ENCODE results near the gene ADARB1.

The ADARB1 gene

GRCh38 chr21:45184869-45185268 is 110.5 kb downstream of the ADARB1 start:
- TF ChIP-seq CTCF (IDR thresholded peaks at IDR 0.05; ENCODE audit: low read depth, low read length, missing control alignments), result no peak
- in situ Hi-C loops (cut with HindIII; ENCODE audit: low sequenced_read_pairs), result no loop called here
- no peak for DNase-seq (ENCODE audit: low read depth)
- no peak overlapping the region for H3K4me3 ChIP-seq (ENCODE audit: low read depth, low read length)

GRCh38 chr21:45186709-45187108 is 112.3 kb downstream of the ADARB1 start:
- H3K4me3 ChIP-seq (ENCODE audit: low read depth, low read length), result no peak overlapping the region
- in situ Hi-C loops (cut with HindIII; ENCODE audit: low sequenced_read_pairs), result no loop called here
- no peak for DNase-seq (ENCODE audit: low read depth)
- TF ChIP-seq CTCF (IDR thresholded peaks at IDR 0.05; ENCODE audit: low read depth, low read length, missing control alignments), result no peak

GRCh38 chr21:45187646-45188045 is 113.3 kb downstream of the ADARB1 start:
- TF ChIP-seq CTCF (IDR thresholded peaks at IDR 0.05; ENCODE audit: low read depth, low read length, missing control alignments), result no peak
- no peak for DNase-seq (ENCODE audit: low read depth)
- in situ Hi-C loops (cut with HindIII; ENCODE audit: low sequenced_read_pairs), result no loop called here
- no peak overlapping the region for H3K4me3 ChIP-seq (ENCODE audit: low read depth, low read length)

GRCh38 chr21:45190013-45190412 is 115.6 kb downstream of the ADARB1 start:
- TF ChIP-seq CTCF (IDR thresholded peaks at IDR 0.05; ENCODE audit: low read depth, low read length, missing control alignments), result no peak
- no peak for DNase-seq (ENCODE audit: low read depth)
- H3K4me3 ChIP-seq (ENCODE audit: low read depth, low read length), result no peak overlapping the region
- in situ Hi-C loops (cut with HindIII; ENCODE audit: low sequenced_read_pairs), result no loop called here

- DNase-seq (ENCODE audit: low read depth), result no peak
- H3K4me3 ChIP-seq (ENCODE audit: low read depth, low read length), result no peak overlapping the region
- in situ Hi-C loops (cut with HindIII; ENCODE audit: low sequenced_read_pairs), result no loop called here
- TF ChIP-seq CTCF (IDR thresholded peaks at IDR 0.05; ENCODE audit: low read depth, low read length, missing control alignments), result no peak
These were observed 118.0 kb downstream of the ADARB1 start for GRCh38 chr21:45192332-45192731.

- TF ChIP-seq CTCF (IDR thresholded peaks at IDR 0.05; ENCODE audit: low read depth, low read length, missing control alignments), result no peak
These were observed 122.2 kb downstream of the ADARB1 start for GRCh38 chr21:45196620-45197019.

GRCh38 chr21:45199201-45199600 is 124.8 kb downstream of the ADARB1 start:
- no peak for TF ChIP-seq CTCF (IDR thresholded peaks at IDR 0.05; ENCODE audit: low read depth, low read length, missing control alignments)
- H3K4me3 ChIP-seq (ENCODE audit: low read depth, low read length), result no peak overlapping the region
- in situ Hi-C loops (cut with HindIII; ENCODE audit: low sequenced_read_pairs), result no loop called here

More at GRCh38 chr21:45196620-45197019, 122.2 kb downstream of the ADARB1 start:
- in situ Hi-C loops (cut with HindIII; ENCODE audit: low sequenced_read_pairs), result no loop called here
- no peak overlapping the region for H3K4me3 ChIP-seq (ENCODE audit: low read depth, low read length)
- DNase-seq (ENCODE audit: low read depth), result no peak

More at GRCh38 chr21:45199201-45199600, 124.8 kb downstream of the ADARB1 start:
- no peak for DNase-seq (ENCODE audit: low read depth)

Data from astrocyte of the cerebellum (primary cell).